HG03565 (cell line): Measurements from ENCODE around the gene BEND5.

Source experiments
- ATAC-seq: cut with Tn5 transposase; IDR thresholded peaks from one replicate; pipeline ENCODE4 v1.9.1; 2021; ENCODE audit warnings: mild to moderate bottlenecking, moderate library complexity; ENCODE audit not compliant: unreplicated experiment

BEND5 gene

GRCh38 chr1:48683839-48684238 lies 92.9 kb downstream of the BEND5 start:
- no peak for ATAC-seq

- ATAC-seq, result no peak
Observed at GRCh38 chr1:48681476-48682305, 95.0 kb downstream of the BEND5 start.

DNA sequence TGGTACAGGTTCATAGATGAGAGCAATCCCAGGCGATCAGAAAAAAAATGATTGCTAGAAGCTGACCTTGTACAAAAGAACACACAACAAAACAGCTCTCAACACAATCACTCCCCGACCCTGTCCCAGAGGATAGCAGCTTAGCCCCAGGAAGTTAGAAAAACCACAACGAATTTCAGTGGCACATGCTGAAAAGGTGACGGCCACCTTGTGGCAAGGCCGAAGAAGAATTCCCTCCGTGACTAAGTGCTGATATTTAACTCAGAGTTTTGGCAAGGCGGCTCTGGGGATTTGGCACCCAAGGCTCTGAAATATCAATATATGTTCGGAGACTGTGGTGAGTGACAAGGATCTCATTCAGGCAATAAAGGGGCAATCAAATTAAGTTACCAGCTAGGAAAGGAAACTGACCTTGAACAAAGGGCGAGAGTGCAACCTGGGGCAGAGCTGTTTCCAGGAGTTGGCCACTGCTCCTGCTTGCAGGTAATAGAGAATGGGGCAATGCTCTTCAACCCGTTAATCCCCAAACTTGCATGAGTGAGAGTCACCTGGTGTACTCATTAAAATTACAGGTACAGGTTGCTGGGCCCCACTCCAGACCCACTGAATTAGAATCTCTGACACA lies 96.2 kb downstream of the BEND5 start:
- ATAC-seq, result no peak

- no peak for ATAC-seq
Observed at GRCh38 chr1:48679859-48680258, 96.8 kb downstream of the BEND5 start.

DNA sequence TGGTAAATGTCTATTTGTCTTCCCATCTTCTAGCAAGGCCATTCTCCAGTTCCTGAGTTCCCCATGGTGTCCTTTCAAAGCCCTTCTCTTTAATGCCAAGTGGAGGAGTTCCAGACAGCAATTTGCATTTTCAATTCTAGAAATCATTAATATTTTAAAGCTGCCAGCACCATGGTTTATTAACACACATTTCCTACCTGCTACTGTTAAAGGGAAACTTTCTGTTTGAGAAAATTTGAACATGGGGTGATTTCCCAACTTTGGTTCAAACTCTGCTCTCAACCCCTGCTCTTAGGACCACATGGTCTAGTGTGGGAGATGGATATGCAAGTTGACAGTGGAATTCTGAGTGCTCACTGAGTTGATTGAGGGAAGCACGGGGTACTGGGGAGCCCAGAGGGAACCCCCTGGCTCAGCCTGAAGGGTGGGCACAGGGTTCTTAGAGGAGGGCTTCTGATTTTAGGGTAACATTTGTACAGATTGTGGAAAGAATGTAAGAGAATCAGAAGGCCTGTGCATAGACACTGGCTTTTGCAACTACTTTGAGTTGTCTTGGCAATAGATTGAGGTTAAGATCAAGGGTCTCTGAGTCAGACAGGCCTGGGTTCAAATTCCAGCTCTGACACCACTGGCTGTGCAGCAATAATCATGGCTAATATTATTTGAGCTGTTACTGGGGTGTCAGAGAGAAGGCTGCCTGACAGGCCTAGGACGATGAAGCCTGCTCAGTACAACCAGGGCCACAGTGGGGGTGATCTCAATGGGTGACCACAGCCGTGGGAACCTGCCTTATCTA lies 97.8 kb downstream of the BEND5 start:
- ATAC-seq, result no peak
